ENCODE data around the gene CCNK. TPM values are rescaled to one million over a fixed set of nuclear protein-coding genes. Genes with fewer than 3 reads are reported as not detected.

The CCNK gene
- total RNA-seq, 1 donor from 2014 or later, result 66.2 TPM

- no peaks in the 10 kb centered on the region for H3K36me3 Mint-ChIP-seq
- TF ChIP-seq CTCF (conservative IDR thresholded peaks at IDR 0.05), result no peak
- H3K9me3 Mint-ChIP-seq, result no peaks in the 10 kb centered on the region
- no peaks in the 10 kb centered on the region for H3K27me3 Mint-ChIP-seq
- H3K27ac Mint-ChIP-seq, result no peak overlapping the region
- DNase-seq (ENCODE audit: extremely low spot score, unreplicated experiment), result no peak
- peaks cover 39% of the 10 kb centered on the region for H3K4me1 Mint-ChIP-seq (ENCODE audit: unreplicated experiment)
- no peak overlapping the region for H3K4me3 Mint-ChIP-seq
These were observed 9.5 kb upstream of the CCNK start for GRCh38 chr14:99471731-99472130.

DNA sequence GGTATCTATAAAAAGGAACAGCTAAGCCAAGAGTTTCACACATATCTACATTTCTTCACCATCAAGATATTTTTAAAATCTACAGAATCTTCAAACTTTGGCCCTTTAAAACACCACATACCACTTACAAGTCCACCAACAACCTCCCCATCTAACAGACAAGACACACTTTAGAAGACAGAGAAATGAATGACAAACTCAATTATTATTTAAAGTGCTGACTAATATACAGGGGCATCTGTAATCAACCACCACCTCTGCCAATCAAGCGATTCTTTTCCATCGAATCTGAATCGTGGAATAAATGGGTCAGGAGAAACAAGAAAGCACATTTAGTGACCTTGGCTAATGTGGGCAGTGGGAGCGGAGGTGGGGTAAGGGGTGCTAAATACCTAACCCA, 8.3 kb upstream of the CCNK start:
- Mint-ChIP-seq H3K4me3 (no peak overlapping the region), H3K36me3 (no peaks in the 10 kb centered on the region), H3K4me1 (ENCODE audit: unreplicated experiment) (peaks cover 34% of the 10 kb centered on the region), H3K27ac (no peak overlapping the region), H3K27me3 (no peaks in the 10 kb centered on the region), H3K9me3 (no peaks in the 10 kb centered on the region)
- no peak for DNase-seq (ENCODE audit: extremely low spot score, unreplicated experiment)
- TF ChIP-seq CTCF (conservative IDR thresholded peaks at IDR 0.05), result no peak

GRCh38 chr14:99473458-99473857, 7.8 kb upstream of the CCNK start:
- Mint-ChIP-seq H3K27me3 (no peaks in the 10 kb centered on the region), H3K27ac (no peak overlapping the region), H3K9me3 (no peaks in the 10 kb centered on the region), H3K36me3 (no peaks in the 10 kb centered on the region), H3K4me3 (no peak overlapping the region), H3K4me1 (ENCODE audit: unreplicated experiment) (peaks cover 33% of the 10 kb centered on the region)
- DNase-seq (ENCODE audit: extremely low spot score, unreplicated experiment), result no peak
- no peak for TF ChIP-seq CTCF (conservative IDR thresholded peaks at IDR 0.05)

DNA sequence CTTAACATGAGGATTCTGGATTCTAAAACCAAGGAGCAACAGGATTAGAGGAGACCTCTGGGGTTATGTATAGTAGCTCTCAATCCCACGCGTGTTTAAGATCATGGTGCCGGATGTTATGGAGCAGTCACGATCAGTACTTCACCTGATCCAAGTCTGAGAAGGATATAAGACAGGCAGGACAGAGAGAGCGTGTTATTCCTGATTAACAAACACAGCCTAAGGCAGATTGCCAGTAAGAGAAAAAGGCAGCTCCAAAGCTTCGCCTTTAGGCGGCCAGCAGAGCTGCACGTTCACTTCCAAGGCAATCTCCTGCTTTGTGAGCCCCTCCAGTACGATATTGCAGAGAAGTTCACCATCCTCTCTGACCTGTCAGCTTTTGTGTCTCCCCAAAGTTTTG, 6.0 kb upstream of the CCNK start:
- DNase-seq (ENCODE audit: extremely low spot score, unreplicated experiment), result no peak
- H3K27me3 Mint-ChIP-seq, result no peaks in the 10 kb centered on the region
- H3K36me3 Mint-ChIP-seq, result no peaks in the 10 kb centered on the region
- no peak overlapping the region for H3K4me3 Mint-ChIP-seq
- peaks cover 35% of the 10 kb centered on the region for H3K4me1 Mint-ChIP-seq (ENCODE audit: unreplicated experiment)
- no peaks in the 10 kb centered on the region for H3K9me3 Mint-ChIP-seq
- no peak for TF ChIP-seq CTCF (conservative IDR thresholded peaks at IDR 0.05)
- H3K27ac Mint-ChIP-seq, result no peak overlapping the region

GRCh38 chr14:99475660-99476059, 5.5 kb upstream of the CCNK start:
- no peak overlapping the region for H3K27ac Mint-ChIP-seq
- no peak for DNase-seq (ENCODE audit: extremely low spot score, unreplicated experiment)
- H3K4me1 Mint-ChIP-seq (ENCODE audit: unreplicated experiment), result peaks cover 34% of the 10 kb centered on the region
- no peaks in the 10 kb centered on the region for H3K36me3 Mint-ChIP-seq
- TF ChIP-seq CTCF (conservative IDR thresholded peaks at IDR 0.05), result no peak
- no peaks in the 10 kb centered on the region for H3K9me3 Mint-ChIP-seq
- H3K4me3 Mint-ChIP-seq, result no peak overlapping the region
- H3K27me3 Mint-ChIP-seq, result no peaks in the 10 kb centered on the region

GRCh38 chr14:99476864-99477263, 4.3 kb upstream of the CCNK start:
- H3K27ac Mint-ChIP-seq, result no peak overlapping the region
- H3K27me3 Mint-ChIP-seq, result no peaks in the 10 kb centered on the region
- H3K36me3 Mint-ChIP-seq, result no peaks in the 10 kb centered on the region
- DNase-seq (ENCODE audit: extremely low spot score, unreplicated experiment), result no peak
- TF ChIP-seq CTCF (conservative IDR thresholded peaks at IDR 0.05), result no peak
- no peaks in the 10 kb centered on the region for H3K9me3 Mint-ChIP-seq
- H3K4me3 Mint-ChIP-seq, result no peak overlapping the region
- H3K4me1 Mint-ChIP-seq (ENCODE audit: unreplicated experiment), result peaks cover 33% of the 10 kb centered on the region

Data from type B pancreatic cell (in vitro differentiated cells).